Posterior cingulate gyrus (tissue), 11 donors: Measurements from ENCODE around the gene PSAT1.
A peak's percentile ranks its signal among the peaks of the same experiment; 100 is the strongest.

Source experiments
- DNase-seq, 10 donors: peaks; one replicate each; pipeline versions ENCODE4 v3.0.0 to v3.0.0-alpha.2; 2020 to 2021; ENCODE audit warnings: mixed read lengths in 3 of 10
- intact Hi-C: fragments of 100-400 bp; cut with DNase I; formaldehyde crosslinking; loops from one replicate; pipeline ENCODE4 v1.15.1; 2023

The PSAT1 gene

DNA sequence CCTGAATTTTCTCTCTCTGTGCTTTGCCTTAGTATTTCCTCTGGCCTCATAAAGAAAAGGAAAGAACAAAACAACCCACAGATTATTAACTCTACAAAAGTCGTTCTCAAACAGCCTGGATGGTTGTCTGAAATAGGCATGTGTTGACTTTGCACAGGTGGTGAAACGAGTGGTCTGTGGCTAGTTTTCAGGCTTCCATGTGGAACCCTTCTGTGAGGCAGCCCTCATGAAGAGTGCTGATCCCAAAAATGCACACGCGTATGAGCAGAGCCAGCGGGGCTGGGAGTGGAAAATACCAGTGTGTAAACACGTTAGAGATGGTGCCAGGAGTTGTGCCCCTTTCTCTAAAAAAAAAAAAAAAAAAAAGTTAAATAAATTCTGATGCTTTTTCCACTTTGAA lies 4.9 kb upstream of the PSAT1 start:
- intact Hi-C loops = no loop called here
- DNase-seq = no peak

- intact Hi-C loops = no loop called here
- no peak for DNase-seq
Measured at GRCh38 chr9:78292716-78293497, 4.0 kb upstream of the PSAT1 start.

GRCh38 chr9:78294290-78295176 lies 2.4 kb upstream of the PSAT1 start:
- intact Hi-C loops = no loop called here
- DNase-seq = no peak

- intact Hi-C loops = no loop called here
- no peak for DNase-seq
Measured at GRCh38 chr9:78295177-78295575, 1.7 kb upstream of the PSAT1 start.

GRCh38 chr9:78295731-78296130 lies 1.2 kb upstream of the PSAT1 start:
- DNase-seq = no peak
- intact Hi-C loops = no loop called here

DNA sequence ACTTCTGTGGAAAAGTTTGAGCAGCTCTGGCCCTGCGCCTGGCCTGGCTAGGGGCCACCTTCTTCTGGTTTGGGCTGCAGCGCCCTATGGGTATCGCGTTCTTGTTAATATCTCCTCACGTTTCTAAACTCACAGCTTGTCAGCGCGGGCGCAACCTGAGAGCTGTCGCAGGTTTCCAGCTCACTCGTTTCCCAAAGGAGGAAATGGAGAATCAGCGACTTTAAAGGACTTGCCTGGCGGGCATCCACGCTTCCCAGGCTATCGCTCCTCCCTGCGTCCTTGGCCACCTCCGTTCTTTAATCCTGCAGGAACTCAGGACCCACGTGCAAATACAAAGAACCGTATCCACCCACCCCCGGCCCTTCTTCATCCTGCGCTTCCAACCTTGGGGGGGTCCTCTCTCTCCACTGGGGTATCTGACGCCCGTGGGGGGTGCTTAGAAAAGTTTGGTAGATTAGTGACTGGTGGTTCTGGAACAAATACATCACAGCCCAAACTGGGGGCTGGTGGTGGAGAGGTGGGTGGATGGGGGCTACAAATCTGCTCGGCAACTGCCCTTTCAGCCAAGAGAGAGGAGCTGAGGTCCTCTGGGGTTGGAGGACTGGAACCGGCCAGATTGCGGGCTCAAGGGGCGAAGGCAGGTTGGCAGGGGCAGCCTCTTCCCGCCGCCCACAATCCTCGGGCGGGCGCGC lies 578 bp upstream of the PSAT1 start:
- intact Hi-C loops = no loop called here
- peak; percentile 27 to 93 (median 42) for DNase-seq

DNA sequence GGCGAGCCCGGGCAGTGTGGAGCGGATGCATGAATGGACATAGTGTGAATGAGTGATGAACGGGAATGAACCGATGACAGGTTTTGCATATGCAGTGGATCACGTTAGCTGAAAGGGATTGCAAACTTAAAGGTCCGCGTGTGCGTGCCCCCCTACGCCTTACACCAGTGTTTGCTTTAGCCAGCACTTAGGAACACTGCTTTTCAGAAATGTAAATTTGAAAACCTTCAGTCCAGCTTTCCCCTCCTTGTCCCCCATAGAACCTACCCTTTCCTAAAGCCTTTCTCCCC lies 692 bp downstream of the PSAT1 start:
- DNase-seq = no peak
- intact Hi-C loops = no loop called here

DNA sequence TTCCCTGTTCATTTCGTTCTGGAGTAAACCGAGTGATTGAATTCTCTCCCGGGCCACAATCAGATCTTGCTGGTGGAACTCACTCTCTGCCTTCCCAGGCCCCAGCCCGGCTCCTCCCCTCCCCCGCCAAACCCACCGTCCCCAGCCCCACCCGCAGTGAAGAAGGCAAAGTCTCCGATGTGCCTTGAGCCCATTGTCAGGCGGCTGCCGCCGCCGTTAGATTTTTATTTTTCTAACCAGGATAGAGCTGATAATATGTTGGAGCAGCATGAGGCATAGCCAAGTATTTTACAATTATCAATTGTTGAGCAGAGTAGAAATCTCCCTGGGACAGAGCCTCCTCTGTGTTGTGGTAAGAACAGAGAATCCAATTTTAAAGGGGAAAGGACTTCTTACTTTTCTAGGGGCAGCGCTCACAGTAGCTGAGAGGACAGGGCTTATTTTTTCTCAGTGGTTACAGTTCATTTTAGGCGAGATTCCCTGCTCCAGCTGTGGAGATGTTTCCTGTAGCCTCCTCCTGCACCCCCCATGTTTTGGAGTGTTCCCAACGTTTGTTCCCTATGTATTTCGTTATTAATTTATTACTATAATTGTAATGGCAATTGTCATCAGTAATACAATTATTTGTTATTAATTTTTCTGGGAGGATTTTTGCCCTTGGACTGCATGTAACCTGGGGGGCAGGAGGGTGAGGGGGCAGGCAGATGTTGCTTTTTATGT lies 1.3 kb downstream of the PSAT1 start:
- intact Hi-C loops = no loop called here
- DNase-seq = peak in 3 of 10 donors; percentile 29 to 55 (median 48)

DNA sequence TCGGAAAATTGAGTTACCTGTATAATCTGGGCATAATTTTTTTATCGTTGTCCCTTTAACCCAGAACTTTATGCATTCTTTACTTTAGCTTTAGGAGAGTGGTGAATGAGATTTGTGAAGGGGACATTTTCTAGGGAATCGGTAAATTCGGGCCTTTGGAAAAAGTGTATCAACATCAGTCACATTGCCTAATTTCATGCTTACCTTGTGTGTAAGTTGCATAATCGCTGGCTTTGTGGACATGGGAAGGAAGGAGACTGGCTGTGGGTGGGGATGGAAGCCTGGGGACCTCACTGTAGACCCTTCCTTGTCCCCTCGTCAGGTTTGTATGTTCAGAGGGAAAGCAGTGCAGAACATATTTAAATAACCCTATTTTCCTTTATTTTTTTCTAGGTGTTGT lies 3.3 kb downstream of the PSAT1 start:
- intact Hi-C loops = loop anchor here (10.0 kb wide), 1 partner anchor 65 kb away; no protein-coding TSS in a partner anchor
- no peak for DNase-seq

- intact Hi-C loops = loop anchor here (10.0 kb wide), 1 partner anchor 63 kb away; no protein-coding TSS in a partner anchor
- DNase-seq = no peak
Measured at GRCh38 chr9:78301466-78301865, 4.5 kb downstream of the PSAT1 start.

DNA sequence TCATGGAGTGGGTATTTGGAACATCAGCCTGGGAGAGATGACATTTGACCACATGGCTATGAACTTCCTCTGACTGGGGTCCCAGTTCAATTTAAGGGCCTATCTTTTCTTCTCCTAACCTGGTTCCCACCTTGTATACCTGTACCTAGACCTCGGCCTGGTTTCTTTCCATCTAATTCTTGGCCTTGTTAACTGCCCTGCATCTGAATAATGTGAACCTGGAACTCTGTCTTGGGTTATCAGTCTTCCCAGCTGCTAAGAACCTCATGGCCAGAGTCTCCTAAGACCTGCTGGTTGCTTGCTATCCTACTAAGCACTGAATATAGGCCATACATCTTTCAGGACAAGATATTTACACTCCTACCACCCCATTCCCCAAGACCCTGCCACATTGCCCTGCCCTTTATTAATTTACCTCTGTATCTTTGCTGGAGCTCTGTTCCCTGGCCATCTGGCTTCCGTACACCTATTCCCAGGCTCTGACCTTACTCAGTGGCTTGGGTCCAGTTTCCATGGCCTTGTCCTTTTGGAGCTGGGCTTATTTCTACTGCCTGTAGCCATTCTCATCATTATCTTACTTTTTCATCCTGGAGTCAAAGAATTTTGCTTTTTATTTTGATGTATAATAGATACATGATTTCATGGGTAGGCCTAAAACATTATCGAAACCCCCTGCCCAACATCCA lies 6.6 kb downstream of the PSAT1 start:
- intact Hi-C loops = loop anchor here (10.0 kb wide), 1 partner anchor 61 kb away; no protein-coding TSS in a partner anchor
- DNase-seq = no peak

GRCh38 chr9:78304357-78304756 lies 7.4 kb downstream of the PSAT1 start:
- intact Hi-C loops = loop anchor here (10.0 kb wide), 1 partner anchor 60 kb away; no protein-coding TSS in a partner anchor
- no peak for DNase-seq

- no peak for DNase-seq
Measured at GRCh38 chr9:78306222-78307076, 9.5 kb downstream of the PSAT1 start.

GRCh38 chr9:78307360-78307759 lies 10.4 kb downstream of the PSAT1 start:
- intact Hi-C loops = loop anchor here (10.0 kb wide), 1 partner anchor 57 kb away; no protein-coding TSS in a partner anchor
- no peak for DNase-seq

More at GRCh38 chr9:78306222-78307076, 9.5 kb downstream of the PSAT1 start:
- intact Hi-C loops = loop anchor here (10.0 kb wide), 1 partner anchor 58 kb away; no protein-coding TSS in a partner anchor

GRCh38 chr9:78309066-78309465 lies 12.1 kb downstream of the PSAT1 start:
- intact Hi-C loops = loop anchor here (10.0 kb wide), 1 partner anchor 56 kb away; no protein-coding TSS in a partner anchor

DNA sequence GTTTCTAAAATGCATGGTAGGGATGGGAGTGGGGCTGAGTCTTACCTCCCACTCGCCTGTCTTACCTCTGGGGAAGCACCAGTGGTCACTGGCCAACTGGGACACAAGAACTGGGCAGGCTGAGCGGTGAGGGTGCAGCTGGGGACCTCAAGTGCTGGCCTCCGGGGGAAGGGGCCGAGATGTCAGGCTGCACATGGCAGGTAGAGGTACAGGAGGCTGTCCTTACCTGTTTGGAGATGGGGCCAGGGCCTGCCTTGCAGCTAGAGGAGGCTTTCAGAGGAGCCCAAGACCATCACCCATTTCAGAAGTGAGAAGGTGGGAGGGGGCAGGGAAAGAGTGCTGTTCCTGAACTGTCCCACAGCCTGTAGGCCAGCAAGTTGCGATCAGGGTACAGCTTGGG lies 14.2 kb downstream of the PSAT1 start:
- no peak for DNase-seq
- intact Hi-C loops = no loop called here

More at GRCh38 chr9:78309066-78309465, 12.1 kb downstream of the PSAT1 start:
- DNase-seq = no peak

DNA sequence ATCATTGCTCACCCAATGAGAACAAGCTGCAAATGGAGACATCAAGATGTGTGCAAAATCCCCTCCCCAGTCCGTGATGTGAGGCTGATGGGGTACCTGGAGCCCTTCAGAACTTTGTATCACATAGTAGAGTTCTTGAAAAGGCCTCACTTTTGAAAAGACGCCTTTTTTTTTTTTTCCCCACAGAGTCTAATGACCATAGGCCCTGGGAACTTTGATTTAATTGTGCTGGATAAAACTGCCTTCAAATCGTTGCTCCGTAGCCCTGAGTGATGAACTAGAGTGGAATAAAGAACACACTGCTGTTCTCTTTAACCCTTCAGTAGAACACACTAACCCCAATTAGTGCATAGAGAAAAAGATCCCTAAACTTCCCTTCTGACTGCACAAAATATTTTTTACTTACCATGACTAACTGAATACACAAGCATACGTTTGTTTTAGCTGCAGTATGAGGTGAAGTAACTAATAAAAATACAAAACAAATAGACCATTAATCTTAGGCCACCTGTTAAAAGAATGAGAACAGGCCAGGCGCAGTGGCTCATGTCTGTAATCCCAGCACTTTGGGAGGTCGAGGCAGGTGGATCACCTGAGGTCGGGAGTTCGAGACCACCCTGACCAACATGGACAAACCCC lies 15.1 kb downstream of the PSAT1 start:
- intact Hi-C loops = no loop called here
- no peak for DNase-seq

- intact Hi-C loops = no loop called here
- no peak for DNase-seq
Measured at GRCh38 chr9:78314550-78314949, 17.6 kb downstream of the PSAT1 start.
